Ishikawa (cell line): ENCODE measurements around the gene TSC22D4.

Experiments used
- CEBPB ChIP-seq: IDR thresholded peaks from 2 replicates; pipeline ENCODE4 v1.6.1; 2012
- CREB1 ChIP-seq: IDR thresholded peaks from 2 replicates; pipeline ENCODE4 v1.6.1; 2012; ENCODE audit warnings: low read depth
- RAD21 ChIP-seq: IDR thresholded peaks from 2 replicates; pipeline ENCODE4 v1.6.1; 2012; ENCODE audit warnings: low read depth
- YY1 ChIP-seq: IDR thresholded peaks from 2 replicates; pipeline ENCODE4 v1.6.1; 2012; ENCODE audit warnings: low read depth
- TF ChIP-seq, protein P1 (sequence below): IDR thresholded peaks from 2 replicates; pipeline ENCODE4 v1.6.1; 2012; ENCODE audit warnings: low read depth, mild to moderate bottlenecking
- TF ChIP-seq, protein P2 (sequence below): IDR thresholded peaks from 2 replicates; pipeline ENCODE4 v1.6.1; 2012

DNA sequence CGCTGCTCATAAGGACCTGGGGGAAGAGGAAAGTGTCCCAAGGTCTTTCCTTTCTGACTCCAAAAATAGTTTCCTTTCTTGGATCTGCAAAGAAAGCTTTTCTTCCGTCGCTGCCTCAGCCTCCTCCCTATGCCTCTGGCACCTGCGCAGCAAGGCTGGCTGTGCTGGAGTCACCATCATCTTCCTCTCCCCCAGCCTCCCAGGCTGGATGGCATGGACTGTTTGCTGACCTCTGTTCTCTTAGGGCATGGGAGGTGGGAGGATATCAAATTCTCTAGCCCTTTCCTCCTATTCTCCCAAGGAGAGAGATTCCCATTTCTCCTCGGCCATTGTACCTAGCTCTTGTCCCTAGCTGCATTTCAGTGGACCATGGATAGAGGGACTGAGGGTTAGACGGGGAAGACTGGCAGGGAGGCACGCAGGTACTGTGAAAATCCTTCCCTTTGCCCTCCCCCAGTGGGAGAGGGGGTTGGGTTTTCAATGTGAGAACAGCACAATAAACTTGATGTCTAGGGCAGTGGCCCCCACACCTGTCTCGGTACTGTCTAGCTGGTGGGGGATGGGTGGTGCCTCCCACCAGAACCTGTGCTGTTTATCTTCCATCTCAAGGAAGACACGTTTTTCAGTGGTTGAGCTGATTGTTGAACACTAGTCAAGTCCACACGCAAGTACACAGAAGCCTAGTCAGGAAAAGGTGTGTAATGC is 45.3 kb downstream of the TSC22D4 start:
- no peak for TF ChIP-seq RAD21
- no peak for TF ChIP-seq CEBPB
- TF ChIP-seq, protein P1, sequence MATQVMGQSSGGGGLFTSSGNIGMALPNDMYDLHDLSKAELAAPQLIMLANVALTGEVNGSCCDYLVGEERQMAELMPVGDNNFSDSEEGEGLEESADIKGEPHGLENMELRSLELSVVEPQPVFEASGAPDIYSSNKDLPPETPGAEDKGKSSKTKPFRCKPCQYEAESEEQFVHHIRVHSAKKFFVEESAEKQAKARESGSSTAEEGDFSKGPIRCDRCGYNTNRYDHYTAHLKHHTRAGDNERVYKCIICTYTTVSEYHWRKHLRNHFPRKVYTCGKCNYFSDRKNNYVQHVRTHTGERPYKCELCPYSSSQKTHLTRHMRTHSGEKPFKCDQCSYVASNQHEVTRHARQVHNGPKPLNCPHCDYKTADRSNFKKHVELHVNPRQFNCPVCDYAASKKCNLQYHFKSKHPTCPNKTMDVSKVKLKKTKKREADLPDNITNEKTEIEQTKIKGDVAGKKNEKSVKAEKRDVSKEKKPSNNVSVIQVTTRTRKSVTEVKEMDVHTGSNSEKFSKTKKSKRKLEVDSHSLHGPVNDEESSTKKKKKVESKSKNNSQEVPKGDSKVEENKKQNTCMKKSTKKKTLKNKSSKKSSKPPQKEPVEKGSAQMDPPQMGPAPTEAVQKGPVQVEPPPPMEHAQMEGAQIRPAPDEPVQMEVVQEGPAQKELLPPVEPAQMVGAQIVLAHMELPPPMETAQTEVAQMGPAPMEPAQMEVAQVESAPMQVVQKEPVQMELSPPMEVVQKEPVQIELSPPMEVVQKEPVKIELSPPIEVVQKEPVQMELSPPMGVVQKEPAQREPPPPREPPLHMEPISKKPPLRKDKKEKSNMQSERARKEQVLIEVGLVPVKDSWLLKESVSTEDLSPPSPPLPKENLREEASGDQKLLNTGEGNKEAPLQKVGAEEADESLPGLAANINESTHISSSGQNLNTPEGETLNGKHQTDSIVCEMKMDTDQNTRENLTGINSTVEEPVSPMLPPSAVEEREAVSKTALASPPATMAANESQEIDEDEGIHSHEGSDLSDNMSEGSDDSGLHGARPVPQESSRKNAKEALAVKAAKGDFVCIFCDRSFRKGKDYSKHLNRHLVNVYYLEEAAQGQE: no peak
- TF ChIP-seq, protein P2, sequence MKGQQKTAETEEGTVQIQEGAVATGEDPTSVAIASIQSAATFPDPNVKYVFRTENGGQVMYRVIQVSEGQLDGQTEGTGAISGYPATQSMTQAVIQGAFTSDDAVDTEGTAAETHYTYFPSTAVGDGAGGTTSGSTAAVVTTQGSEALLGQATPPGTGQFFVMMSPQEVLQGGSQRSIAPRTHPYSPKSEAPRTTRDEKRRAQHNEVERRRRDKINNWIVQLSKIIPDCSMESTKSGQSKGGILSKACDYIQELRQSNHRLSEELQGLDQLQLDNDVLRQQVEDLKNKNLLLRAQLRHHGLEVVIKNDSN: no peak
- no peak for TF ChIP-seq CREB1
- TF ChIP-seq YY1: no peak
